Caco-2 (cell line): ENCODE results near the gene NDRG2. TPM values are rescaled to one million over a fixed set of nuclear protein-coding genes. Genes with fewer than 3 reads are reported as not detected.

Experiments used
- BruUV-seq: library from RNA; stranded (reverse); fragments of 400-500 nt; replicated peaks from 2 replicates; lab custom pipeline; 2021; lab: Mats Ljungman, UMichigan
- CTCF ChIA-PET: fragments of 300-600 bp; sonication (Branson Sonifier 250); formaldehyde crosslinking; loops from one replicate; lab custom pipeline; 2022; ENCODE audit warnings: antibody characterized with exemption; lab: Charles Lee
- POLR2A ChIA-PET: fragments of 300-600 bp; sonication (Branson Sonifier 250); formaldehyde crosslinking; loops from one replicate; lab custom pipeline; 2022; ENCODE audit warnings: antibody characterized with exemption; lab: Charles Lee
- DNase-seq, 2 experiments: peaks; one replicate each; pipeline versions ENCODE4 v3.0.0 to v3.0.0-alpha.2; 2020 to 2022
- H3K27me3 ChIP-seq: replicated peaks from 2 replicates; pipeline ENCODE4 v1.6.0; 2011; ENCODE audit warnings: low read length; ENCODE audit not compliant: control insufficient read depth, insufficient read depth
- H3K36me3 ChIP-seq: 2 replicates; pipeline ENCODE4 v1.5.1; 2011; ENCODE audit warnings: low read length; ENCODE audit not compliant: control insufficient read depth, insufficient read depth
- H3K4me1 ChIP-seq: fragments of 250-450 bp; sonication (Bioruptor Pico); 2 replicates; pipeline ENCODE4 v1.5.1; 2020; ENCODE audit warnings: mild to moderate bottlenecking
- H3K4me3 ChIP-seq: 2 replicates; pipeline ENCODE4 v1.5.1; 2011; ENCODE audit warnings: low read depth, mild to moderate bottlenecking, control low read depth, low read length
- H3K9me3 ChIP-seq: fragments of 250-450 bp; sonication (Bioruptor Pico); 2 replicates; pipeline ENCODE4 v1.5.1; 2020; ENCODE audit warnings: mild to moderate bottlenecking, moderate library complexity
- H3K27ac Mint-ChIP-seq: one replicate; pipeline ENCODE4 v1.8.0; 2022; ENCODE audit warnings: mixed read lengths; ENCODE audit not compliant: unreplicated experiment
- H3K27me3 Mint-ChIP-seq: one replicate; pipeline ENCODE4 v1.8.0; 2022; ENCODE audit warnings: mixed read lengths; ENCODE audit not compliant: insufficient read depth, unreplicated experiment
- H3K36me3 Mint-ChIP-seq: one replicate; pipeline ENCODE4 v1.8.0; 2022; ENCODE audit warnings: mild to moderate bottlenecking, mixed read lengths; ENCODE audit not compliant: insufficient read depth, unreplicated experiment
- H3K4me1 Mint-ChIP-seq: one replicate; pipeline ENCODE4 v1.8.0; 2022; ENCODE audit warnings: low read depth, mixed read lengths; ENCODE audit not compliant: unreplicated experiment
- H3K4me3 Mint-ChIP-seq: one replicate; pipeline ENCODE4 v1.8.0; 2022; ENCODE audit warnings: mild to moderate bottlenecking, moderate library complexity, mixed read lengths; ENCODE audit not compliant: unreplicated experiment
- H3K9me3 Mint-ChIP-seq: one replicate; pipeline ENCODE4 v1.8.0; 2022; ENCODE audit warnings: mixed read lengths; ENCODE audit not compliant: unreplicated experiment
- CTCF ChIP-seq, 2 experiments: fragments of 200-600 bp in 1 of 2; IDR thresholded peaks; 1 replicate in 1 of 2; 2 replicates in 1 of 2; pipeline versions ENCODE4 v1.5.1 to v1.8.0; 2011 to 2022; ENCODE audit warnings: antibody characterized with exemption in 1 of 2, control low read depth in 1 of 2, inconsistent platforms in 1 of 2, low read depth in 1 of 2, low read length in 1 of 2, mild to moderate bottlenecking in 1 of 2, moderate library complexity in 1 of 2; ENCODE audit not compliant: insufficient read depth in 1 of 2, severe bottlenecking in 1 of 2, unreplicated experiment in 1 of 2
- intact Hi-C: fragments of 100-400 bp; cut with micrococcal nuclease; formaldehyde crosslinking; loops from one replicate; pipeline ENCODE4 v1.10.0; 2022; ENCODE audit not compliant: unreplicated experiment
- total RNA-seq: library from RNA; stranded (reverse); gene quantifications from 2 replicates; pipeline ENCODE4 v1.2.3, GENCODE V29; 2022

The NDRG2 gene
- total RNA-seq, 1 experiment from 2014 or later = 17.7 TPM

- POLR2A ChIA-PET = no interaction called here
- no peak for DNase-seq
- CTCF ChIA-PET = interaction anchor here (1.0 to 1.8 kb wide), 2 partner anchors 43 to 46 kb away, joined by 3 to 4 read pairs; no protein-coding TSS in a partner anchor
- no TSS peak for BruUV-seq
- Histone ChIP-seq H3K36me3 (no peaks in the 10 kb centered on the region), H3K9me3 (no peaks in the 10 kb centered on the region), H3K27me3 (no peaks in the 10 kb centered on the region), H3K4me3 (no peak overlapping the region), H3K4me1 (peaks cover 7% of the 10 kb centered on the region)
- Mint-ChIP-seq H3K4me1 (peaks cover 7% of the 10 kb centered on the region), H3K27me3 (no peaks in the 10 kb centered on the region), H3K9me3 (no peaks in the 10 kb centered on the region), H3K36me3 (no peaks in the 10 kb centered on the region), H3K4me3 (no peak overlapping the region), H3K27ac (no peak overlapping the region)
- intact Hi-C loops = loop anchor here (5.0 kb wide), 1 partner anchor 43 kb away; no protein-coding TSS in a partner anchor
- TF ChIP-seq CTCF (IDR thresholded peaks at IDR 0.05; ENCODE audit: insufficient read depth in 1 of 2, low read depth in 1 of 2, low read length in 1 of 2, severe bottlenecking in 1 of 2, unreplicated experiment in 1 of 2) = no peak
Measured at GRCh38 chr14:21059842-21060613, 35.2 kb upstream of the NDRG2 start.

DNA sequence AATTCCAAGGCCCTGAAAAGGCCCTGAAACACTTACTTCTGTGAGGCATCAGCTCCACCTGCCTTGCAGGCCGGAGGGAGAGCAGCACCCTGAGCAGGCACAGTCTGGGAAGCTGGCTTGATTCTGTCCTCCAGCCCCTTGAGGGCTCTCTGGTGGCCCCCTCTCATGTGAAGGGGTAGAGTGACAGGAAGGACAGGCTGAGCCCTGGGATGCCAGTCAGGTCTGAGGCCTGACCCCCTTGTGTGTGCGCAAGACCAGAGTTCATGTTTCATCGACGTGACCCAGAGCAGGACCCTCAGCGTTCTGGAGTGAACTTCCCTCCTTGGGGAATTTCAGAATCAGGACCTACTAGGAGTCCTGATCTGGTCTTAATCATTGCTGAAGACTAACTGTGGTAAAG lies 34.0 kb upstream of the NDRG2 start:
- Mint-ChIP-seq H3K27ac (no peak overlapping the region), H3K4me3 (no peak overlapping the region), H3K27me3 (no peaks in the 10 kb centered on the region), H3K36me3 (no peaks in the 10 kb centered on the region), H3K9me3 (no peaks in the 10 kb centered on the region), H3K4me1 (peaks cover 13% of the 10 kb centered on the region)
- Histone ChIP-seq H3K4me1 (peaks cover 16% of the 10 kb centered on the region), H3K4me3 (no peak overlapping the region), H3K27me3 (no peaks in the 10 kb centered on the region), H3K36me3 (no peaks in the 10 kb centered on the region), H3K9me3 (no peaks in the 10 kb centered on the region)
- no TSS peak for BruUV-seq
- intact Hi-C loops = loop anchor here (5.0 kb wide), 1 partner anchor 42 kb away; no protein-coding TSS in a partner anchor
- TF ChIP-seq CTCF (IDR thresholded peaks at IDR 0.05; ENCODE audit: insufficient read depth in 1 of 2, low read depth in 1 of 2, low read length in 1 of 2, severe bottlenecking in 1 of 2, unreplicated experiment in 1 of 2) = no peak
- ChIA-PET POLR2A (no interaction called here), CTCF (interaction anchor here (1.0 kb wide), 2 partner anchors 44 kb away, joined by 3 to 5 read pairs; no protein-coding TSS in a partner anchor)
- DNase-seq = no peak

DNA sequence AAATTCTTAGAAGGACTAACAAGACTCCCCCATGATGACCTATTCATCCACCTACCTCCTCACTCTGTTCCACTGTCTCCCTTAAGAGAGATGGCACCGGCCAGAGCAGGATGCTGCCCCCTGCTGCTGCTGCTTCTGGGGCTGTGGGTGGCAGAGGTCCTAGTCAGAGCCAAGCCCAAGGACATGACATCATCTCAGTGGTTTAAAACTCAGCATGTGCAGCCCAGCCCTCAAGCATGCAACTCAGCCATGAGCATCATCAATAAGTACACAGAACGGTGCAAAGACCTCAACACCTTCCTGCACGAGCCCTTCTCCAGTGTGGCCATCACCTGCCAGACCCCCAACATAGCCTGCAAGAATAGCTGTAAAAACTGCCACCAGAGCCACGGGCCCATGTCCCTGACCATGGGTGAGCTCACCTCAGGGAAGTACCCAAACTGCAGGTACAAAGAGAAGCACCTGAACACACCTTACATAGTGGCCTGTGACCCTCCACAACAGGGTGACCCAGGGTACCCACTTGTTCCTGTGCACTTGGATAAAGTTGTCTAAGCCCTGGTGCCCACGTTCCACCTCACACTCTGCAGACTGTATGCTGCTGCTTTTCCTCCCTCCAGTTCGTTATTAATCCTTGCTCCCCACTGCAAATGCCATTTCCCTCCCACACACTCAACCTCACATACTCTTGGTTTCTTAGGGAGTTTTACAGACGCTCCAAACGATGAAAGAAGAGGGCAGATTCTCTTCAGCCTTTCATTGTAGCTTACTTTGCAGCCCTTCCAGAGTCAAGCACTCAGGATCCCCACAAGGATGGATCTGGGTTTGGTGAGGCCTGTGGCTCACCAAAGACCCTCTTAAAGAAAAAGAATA lies 33.2 kb upstream of the NDRG2 start, which contains the start of gene RNASE8:
Gene RNASE8, plus strand, starts transcription at position 20 of the 873 bp plus-strand sequence. Its CDS starts 71 bp downstream, at position 91.
- CTCF ChIA-PET = interaction anchor here (1.0 kb wide), 1 partner anchor 43 kb away, joined by 5 read pairs; no protein-coding TSS in a partner anchor
- no peak within 1 kb of the TSS for H3K27ac Mint-ChIP-seq
- H3K9me3 ChIP-seq = no peaks in the 10 kb centered on the region
- no peaks in the 10 kb centered on the region for H3K27me3 Mint-ChIP-seq
- no peaks in the 10 kb centered on the region for H3K36me3 Mint-ChIP-seq
- H3K36me3 ChIP-seq = no peaks in the 10 kb centered on the region
- POLR2A ChIA-PET = no interaction called here
- H3K9me3 Mint-ChIP-seq = no peaks in the 10 kb centered on the region
- BruUV-seq = no TSS peak
- no peak for DNase-seq
- H3K27me3 ChIP-seq = no peaks in the 10 kb centered on the region
- no peak within 1 kb of the TSS for H3K4me3 ChIP-seq
- H3K4me1 ChIP-seq = peaks cover 17% of the 10 kb centered on the region
- intact Hi-C loops = loop anchor here (5.0 kb wide), 1 partner anchor 41 kb away; no protein-coding TSS in a partner anchor
- peaks cover 15% of the 10 kb centered on the region for H3K4me1 Mint-ChIP-seq
- TF ChIP-seq CTCF (IDR thresholded peaks at IDR 0.05; ENCODE audit: insufficient read depth in 1 of 2, low read depth in 1 of 2, low read length in 1 of 2, severe bottlenecking in 1 of 2, unreplicated experiment in 1 of 2) = no peak
- no peak within 1 kb of the TSS for H3K4me3 Mint-ChIP-seq
